NCI-H2171 treated with DMSO at 0.1 percent for 48 hours (cell line): ENCODE results near the gene ROBO4.

ENCODE experiments used
- DNase-seq: peaks from one replicate; lab custom pipeline; 2025; lab: John Stamatoyannopoulos, UW

ROBO4 gene

GRCh38 chr11:124897674-124898262 is at the start of gene ROBO4:
TSS of gene ROBO4 (minus strand) at chr11:124897865. CDS start at chr11:124897795, 70 bp downstream.
- no peak for DNase-seq

- DNase-seq: no peak
Observed at GRCh38 chr11:124946735-124947141, 49.1 kb upstream of the ROBO4 start.

GRCh38 chr11:124945826-124946225 is 48.2 kb upstream of the ROBO4 start:
- DNase-seq: no peak

DNA sequence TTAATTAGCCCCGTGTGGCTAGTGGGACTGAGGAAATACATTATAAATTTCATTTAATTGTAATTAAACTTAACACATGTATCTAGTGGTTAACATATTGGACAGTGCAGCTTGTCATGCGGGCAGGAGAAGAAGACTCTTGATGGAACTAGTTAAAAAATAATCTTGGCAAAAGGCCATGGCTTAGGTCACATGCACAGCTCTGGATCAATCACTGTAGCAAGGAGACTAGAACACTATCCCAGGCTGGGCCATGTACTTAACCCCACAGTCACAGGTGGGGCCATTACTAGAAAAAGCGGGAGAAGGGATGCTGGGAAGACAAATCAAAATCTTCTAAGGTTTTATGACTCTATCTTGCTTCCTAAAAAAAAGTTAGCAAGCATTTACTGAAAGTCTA is 46.9 kb upstream of the ROBO4 start:
- DNase-seq: no peak

DNA sequence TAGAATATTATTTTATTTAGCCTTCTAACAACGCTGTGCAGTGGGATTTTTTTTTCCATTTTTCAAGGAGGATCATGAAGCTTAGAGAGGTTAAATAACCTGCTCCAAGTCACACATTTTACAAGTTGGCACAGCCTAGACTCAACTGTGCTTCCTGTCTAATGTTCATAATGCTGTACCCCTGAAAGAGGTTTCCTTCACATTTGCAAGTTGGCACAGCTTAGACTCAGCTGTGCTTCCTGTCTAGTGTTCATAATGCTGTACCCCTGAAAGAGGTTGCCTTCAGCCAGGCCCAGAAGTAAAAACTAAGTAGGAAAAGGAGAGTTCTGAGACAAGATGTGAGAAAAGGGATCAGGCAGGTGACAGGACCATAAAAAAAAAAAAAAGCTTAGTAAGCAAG is 46.1 kb upstream of the ROBO4 start:
- DNase-seq: no peak

DNA sequence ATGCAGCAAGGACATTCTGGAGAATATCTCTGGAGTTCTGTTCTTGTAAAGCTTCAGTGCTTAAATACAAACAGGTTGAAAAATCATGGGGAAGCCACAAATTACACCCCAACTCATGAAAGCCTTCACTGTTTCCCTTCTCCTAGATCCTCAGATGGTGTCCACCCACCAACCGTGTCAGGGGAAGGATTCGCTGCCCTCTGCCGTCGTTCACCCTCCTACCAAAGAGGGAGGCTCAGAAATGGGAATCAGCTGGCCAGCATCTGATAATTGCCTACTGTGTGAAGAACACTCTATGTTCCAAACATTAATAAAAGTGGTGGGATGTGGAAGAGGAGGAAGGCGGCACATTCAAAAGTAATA is 45.6 kb upstream of the ROBO4 start:
- DNase-seq: no peak

DNA sequence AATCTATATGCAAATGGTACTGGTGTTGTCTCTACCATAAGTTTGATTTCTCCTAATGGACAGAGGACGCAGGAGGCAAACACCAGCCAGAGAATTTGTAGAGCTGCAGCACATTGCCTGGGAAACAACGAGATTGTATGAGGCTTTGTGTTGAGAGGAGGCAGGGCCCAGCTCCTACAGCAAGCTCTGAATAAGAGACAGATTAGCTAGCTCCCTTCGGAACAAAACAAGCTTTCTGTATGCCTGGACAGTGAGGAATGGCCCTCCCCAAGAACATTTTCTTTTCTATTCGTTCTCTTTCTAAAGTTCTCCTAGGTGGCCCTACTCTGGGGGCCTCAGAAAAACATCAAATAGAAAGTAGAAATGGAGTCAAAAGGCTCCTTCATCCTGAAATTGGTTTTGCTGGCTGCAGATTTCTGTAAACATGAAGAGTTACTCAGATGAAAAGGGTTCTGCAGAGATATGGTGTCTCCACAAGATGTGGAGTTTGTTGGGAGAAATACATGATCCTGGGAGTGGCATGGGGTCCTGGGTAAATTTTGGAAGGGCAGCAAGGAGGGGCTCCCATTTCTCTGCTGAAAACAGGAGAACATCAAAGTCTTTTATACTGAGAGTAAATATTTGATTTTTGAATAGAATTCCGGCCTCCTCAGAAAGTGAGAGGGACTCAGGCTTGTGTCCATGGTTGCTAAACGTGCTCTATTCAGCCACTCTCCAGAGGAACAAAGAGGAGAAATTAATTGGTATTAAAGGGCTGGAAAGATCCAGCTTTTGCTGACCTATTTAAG is 45.0 kb upstream of the ROBO4 start:
- DNase-seq: no peak

- no peak for DNase-seq
Observed at GRCh38 chr11:124941703-124942102, 44.0 kb upstream of the ROBO4 start.

DNA sequence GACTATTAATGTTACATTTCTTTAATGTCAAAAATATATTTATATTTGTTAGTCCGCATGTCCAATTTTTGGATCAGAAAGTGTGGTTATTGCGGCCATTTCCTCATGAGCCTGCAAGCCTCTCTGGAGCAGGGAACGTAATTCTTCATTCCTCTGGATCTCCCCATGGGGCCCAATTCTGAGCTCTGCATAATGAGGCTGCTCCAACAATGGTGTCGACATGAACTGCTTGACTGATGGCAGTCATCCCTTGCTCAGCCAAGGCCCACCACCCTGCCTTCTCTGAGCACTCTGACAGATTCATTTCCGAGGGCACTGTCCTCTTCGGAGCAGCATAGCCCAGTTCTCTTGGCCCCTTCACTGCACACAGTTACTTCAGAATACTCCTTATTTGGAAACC is 41.3 kb upstream of the ROBO4 start:
- no peak for DNase-seq

DNA sequence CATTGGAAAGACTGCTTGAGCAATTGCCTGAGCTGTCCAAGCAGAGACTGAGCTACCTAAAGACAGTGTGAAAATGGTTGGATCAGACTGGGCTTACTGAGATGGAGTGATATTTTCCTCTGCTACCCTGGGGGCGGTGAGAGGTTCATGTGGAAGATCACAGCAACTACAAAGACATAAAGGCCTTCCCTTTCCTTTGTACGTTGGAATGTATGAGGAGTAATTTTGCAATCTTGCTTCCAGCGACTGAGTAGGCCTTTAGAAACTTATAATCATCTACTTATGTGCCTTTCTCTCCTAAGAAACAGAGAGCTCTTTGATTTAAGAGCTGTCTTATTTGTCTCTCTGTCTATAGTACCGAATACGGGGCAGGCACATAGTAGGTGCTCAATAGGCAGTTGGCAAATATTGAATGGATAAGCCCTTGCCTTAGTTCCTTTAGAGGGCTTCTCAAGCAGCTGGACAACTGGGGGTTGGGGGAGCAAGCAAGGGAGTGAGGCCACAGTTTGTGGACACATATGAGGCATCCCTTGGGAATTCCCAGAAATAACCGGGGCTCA is 40.6 kb upstream of the ROBO4 start:
- DNase-seq: no peak

GRCh38 chr11:124937336-124937935 is 39.8 kb upstream of the ROBO4 start:
- no peak for DNase-seq

GRCh38 chr11:124935548-124936514 is 38.2 kb upstream of the ROBO4 start, which contains the start of gene HEPACAM:
TSS of gene HEPACAM (minus strand) at chr11:124936047. CDS start at chr11:124936006, 41 bp downstream.
- no peak for DNase-seq

GRCh38 chr11:124934862-124935547 is 37.3 kb upstream of the ROBO4 start:
- DNase-seq: no peak

GRCh38 chr11:124930799-124931198 is 33.1 kb upstream of the ROBO4 start:
- no peak for DNase-seq

- DNase-seq: no peak
Observed at GRCh38 chr11:124928942-124929665, 31.4 kb upstream of the ROBO4 start.

- DNase-seq: no peak
Observed at GRCh38 chr11:124923296-124923695, 25.6 kb upstream of the ROBO4 start.

- no peak for DNase-seq
Observed at GRCh38 chr11:124922831-124923230, 25.2 kb upstream of the ROBO4 start.

DNA sequence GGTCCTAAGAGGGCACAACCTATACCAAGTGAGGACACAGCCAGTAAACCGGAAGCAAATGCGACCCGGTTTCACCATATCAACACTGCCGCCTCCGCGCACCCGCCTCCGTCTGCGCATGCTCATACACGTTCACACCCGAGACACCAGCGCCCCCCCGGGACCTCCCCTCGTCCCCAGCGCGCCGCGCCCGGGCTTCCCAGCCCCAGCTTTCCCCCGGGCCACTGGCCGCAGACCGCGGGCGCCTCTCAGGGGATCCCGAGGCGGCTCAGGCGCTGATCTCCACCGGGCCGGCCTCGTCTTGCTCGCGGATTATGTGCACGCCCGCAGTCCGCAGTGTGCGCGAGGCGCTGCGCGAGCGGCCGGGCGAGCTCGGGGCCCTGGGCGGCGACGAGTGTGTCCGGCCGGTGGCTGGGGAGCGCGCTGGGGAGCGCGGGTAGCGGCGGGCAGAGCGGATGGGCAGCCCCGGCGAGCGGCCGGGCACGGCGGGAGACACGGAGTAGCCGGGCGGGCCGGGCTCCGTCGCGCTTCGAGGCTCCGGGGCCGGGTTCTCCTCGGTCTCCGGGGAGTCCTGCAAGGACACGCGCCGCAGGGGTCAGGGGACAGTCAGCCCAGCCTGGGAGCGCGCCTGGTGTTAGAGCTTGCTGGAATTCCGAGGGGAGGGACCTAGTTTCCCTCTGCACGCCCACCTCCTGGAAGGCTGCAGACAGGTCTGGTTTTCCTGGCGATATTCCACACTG is 23.4 kb upstream of the ROBO4 start:
- peak; percentile 80 for DNase-seq

DNA sequence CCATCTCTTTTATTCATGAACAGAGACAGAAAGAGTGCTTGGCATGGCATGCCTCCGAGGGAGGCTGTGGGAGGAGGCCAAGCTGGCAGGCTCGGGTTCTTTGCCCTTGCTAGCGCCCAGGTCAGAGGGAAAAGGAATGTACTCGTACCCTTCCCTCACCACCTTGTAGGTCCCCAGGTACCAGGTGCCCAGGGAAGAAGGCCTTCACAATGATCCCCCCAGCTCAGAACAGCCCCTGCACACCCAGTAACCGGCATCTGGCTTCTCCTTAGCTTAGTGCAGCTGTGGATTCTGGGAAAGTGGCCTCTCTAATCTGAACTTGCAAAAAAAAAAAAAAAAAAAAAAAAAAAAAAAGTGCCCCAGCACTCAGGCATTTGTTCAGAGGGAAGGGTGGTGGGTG is 22.7 kb upstream of the ROBO4 start:
- no peak for DNase-seq

DNA sequence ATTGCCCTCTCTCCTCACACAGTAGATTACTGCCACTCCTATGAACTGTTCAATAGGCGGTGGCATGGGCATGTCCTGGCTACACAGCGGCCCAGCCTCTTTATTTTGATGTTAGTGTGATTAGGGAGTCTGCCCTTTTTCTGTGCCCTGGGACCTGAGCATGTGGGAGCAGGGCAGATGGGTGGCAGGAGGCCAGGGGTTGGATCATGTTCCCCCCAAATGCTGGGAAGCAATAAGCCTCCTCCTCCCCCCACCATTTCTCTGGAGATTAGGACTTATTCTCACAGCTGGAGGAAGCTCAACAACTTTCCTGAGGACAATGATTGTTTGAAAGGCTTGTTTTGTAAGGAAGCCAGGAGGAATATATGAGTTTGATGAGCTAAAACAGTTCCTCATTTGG is 22.2 kb upstream of the ROBO4 start:
- DNase-seq: peak; percentile 89
